GM23338 (cell line): Measurements from ENCODE around the gene HSPA2. TPM values are rescaled to one million over a fixed set of nuclear protein-coding genes. Genes with fewer than 3 reads are reported as not detected.

ENCODE experiments used
- ATAC-seq: fragments of 200-7000 bp; cut with Tn5 transposase; 3 replicates; pipeline ENCODE4 v1.9.1; 2020
- DNase-seq: peaks from one replicate; pipeline ENCODE4 v3.0.0-alpha.2; 2015; ENCODE audit warnings: low spot score
- H2AFZ ChIP-seq: fragments of 200-600 bp; sonication (generic); 2 replicates; pipeline ENCODE4 v1.8.0; 2016; ENCODE audit warnings: antibody characterized with exemption, mild to moderate bottlenecking, moderate library complexity
- H3F3A ChIP-seq: fragments of 200-600 bp; sonication (generic); replicated peaks from 2 replicates; pipeline ENCODE4 v1.8.0; 2017; ENCODE audit warnings: antibody characterized with exemption, mixed run types, low read depth
- H3K27ac ChIP-seq: fragments of 200-600 bp; sonication (generic); 2 replicates; pipeline ENCODE4 v1.6.1; 2016; ENCODE audit warnings: low read depth
- H3K27me3 ChIP-seq: fragments of 200-600 bp; sonication (generic); 2 replicates; pipeline ENCODE4 v1.8.0; 2016; ENCODE audit warnings: mild to moderate bottlenecking, mixed run types, moderate library complexity; ENCODE audit not compliant: insufficient read depth
- H3K36me3 ChIP-seq: fragments of 200-600 bp; sonication (generic); 2 replicates; pipeline ENCODE4 v1.8.0; 2016; ENCODE audit warnings: mild to moderate bottlenecking; ENCODE audit not compliant: insufficient read depth
- H3K4me1 ChIP-seq: fragments of 200-600 bp; sonication (generic); 2 replicates; pipeline ENCODE4 v1.8.0; 2016; ENCODE audit warnings: mild to moderate bottlenecking, moderate library complexity; ENCODE audit not compliant: insufficient read depth
- H3K4me2 ChIP-seq: fragments of 200-600 bp; sonication (generic); 2 replicates; pipeline ENCODE4 v1.7.1; 2017; ENCODE audit warnings: mixed run types
- H3K4me3 ChIP-seq: fragments of 200-600 bp; sonication (generic); 2 replicates; pipeline ENCODE4 v1.6.1; 2016; ENCODE audit warnings: mixed run types
- H3K79me2 ChIP-seq: fragments of 200-600 bp; sonication (generic); replicated peaks from 2 replicates; pipeline ENCODE4 v1.8.0; 2017; ENCODE audit warnings: mild to moderate bottlenecking; ENCODE audit not compliant: insufficient read depth
- H3K9me2 ChIP-seq: fragments of 200-600 bp; sonication (generic); 2 replicates; pipeline ENCODE4 v1.8.0; 2017; ENCODE audit not compliant: insufficient read depth
- H4K20me1 ChIP-seq: fragments of 200-600 bp; sonication (generic); replicated peaks from 2 replicates; pipeline ENCODE4 v1.8.0; 2017; ENCODE audit warnings: mild to moderate bottlenecking; ENCODE audit not compliant: insufficient read depth
- H3K27ac Mint-ChIP-seq: 2 replicates; pipeline ENCODE4 v1.8.0; 2020; ENCODE audit warnings: inconsistent platforms, mild to moderate bottlenecking, moderate library complexity, mixed read lengths
- H3K27me3 Mint-ChIP-seq: 3 replicates; pipeline ENCODE4 v1.8.0; 2022; ENCODE audit warnings: low read depth, mild to moderate bottlenecking, moderate library complexity, mixed read lengths, inconsistent platforms; ENCODE audit not compliant: insufficient read depth, poor library complexity
- H3K36me3 Mint-ChIP-seq: 3 replicates; pipeline ENCODE4 v1.8.0; 2021; ENCODE audit warnings: low read depth, mild to moderate bottlenecking, inconsistent platforms, moderate library complexity, mixed read lengths
- H3K4me1 Mint-ChIP-seq: 3 replicates; pipeline ENCODE4 v1.8.0; 2020; ENCODE audit warnings: mild to moderate bottlenecking, inconsistent platforms, mixed read lengths
- H3K4me3 Mint-ChIP-seq: 3 replicates; pipeline ENCODE4 v1.8.0; 2021; ENCODE audit warnings: moderate library complexity, mild to moderate bottlenecking, inconsistent platforms, mixed read lengths
- H3K9me3 Mint-ChIP-seq: 3 replicates; pipeline ENCODE4 v1.8.0; 2020; ENCODE audit warnings: moderate library complexity, mild to moderate bottlenecking, inconsistent platforms, mixed read lengths
- CREB1 ChIP-seq: fragments of 250-450 bp; sonication (Bioruptor Pico); IDR thresholded peaks from 2 replicates; pipeline ENCODE4 v1.5.0; 2020; ENCODE audit warnings: low read depth, mild to moderate bottlenecking, moderate library complexity
- CTCF ChIP-seq, 2 experiments: fragments of 200-600 bp in 1 of 2; sonication (generic) in 1 of 2; conservative IDR thresholded peaks; 2 replicates each; pipeline versions ENCODE4 v1.5.1 to v1.6.1; 2016 to 2017; ENCODE audit warnings: antibody characterized with exemption in 2 of 2, low read depth in 2 of 2, mild to moderate bottlenecking in 2 of 2, moderate library complexity in 1 of 2
- ETS1 ChIP-seq: IDR thresholded peaks from 2 replicates; pipeline ENCODE4 v1.6.1; 2016; ENCODE audit warnings: antibody characterized with exemption
- EZH2 ChIP-seq: fragments of 200-600 bp; sonication (generic); IDR thresholded peaks from one replicate; pipeline ENCODE4 v1.8.0; 2017; ENCODE audit warnings: antibody characterized with exemption, mild to moderate bottlenecking, low read depth; ENCODE audit not compliant: unreplicated experiment
- EZH2phosphoT487 ChIP-seq: fragments of 200-600 bp; sonication (generic); IDR thresholded peaks from one replicate; pipeline ENCODE4 v1.8.1; 2018; ENCODE audit warnings: antibody characterized with exemption; ENCODE audit not compliant: unreplicated experiment
- JUNB ChIP-seq: IDR thresholded peaks from one replicate; pipeline ENCODE4 v1.6.1; 2016; ENCODE audit warnings: antibody characterized with exemption; ENCODE audit not compliant: unreplicated experiment
- NANOG ChIP-seq: IDR thresholded peaks from 2 replicates; pipeline ENCODE4 v1.6.1; 2016; ENCODE audit warnings: antibody characterized with exemption, borderline replicate concordance
- POLR2AphosphoS5 ChIP-seq: IDR thresholded peaks from 2 replicates; pipeline ENCODE4 v1.6.1; 2016; ENCODE audit warnings: antibody characterized with exemption, low read depth
- REST ChIP-seq: IDR thresholded peaks from one replicate; pipeline ENCODE4 v1.6.1; 2018; ENCODE audit warnings: antibody characterized with exemption; ENCODE audit not compliant: unreplicated experiment
- STAT1 ChIP-seq: IDR thresholded peaks from one replicate; pipeline ENCODE4 v1.6.1; 2016; ENCODE audit warnings: antibody characterized with exemption; ENCODE audit not compliant: unreplicated experiment
- ZNF114 ChIP-seq: fragments of 250-450 bp; sonication (Bioruptor Pico); IDR thresholded peaks from 2 replicates; pipeline ENCODE4 v1.5.0; 2020; ENCODE audit warnings: mild to moderate bottlenecking, moderate library complexity
- ZNF331 ChIP-seq: fragments of 250-450 bp; sonication (Bioruptor Pico); IDR thresholded peaks from 2 replicates; pipeline ENCODE4 v1.5.0; 2020; ENCODE audit warnings: low read depth, mild to moderate bottlenecking, moderate library complexity
- ZNF462 ChIP-seq: fragments of 250-450 bp; sonication (Bioruptor Pico); IDR thresholded peaks from 2 replicates; pipeline ENCODE4 v1.5.0; 2020; ENCODE audit warnings: mild to moderate bottlenecking, moderate library complexity
- polyA plus RNA-seq: library from polyadenylated mRNA; unstranded; fragments of >200 nt; fragmentation: Nextera tagmentation; extraction: Ambion mirVana; gene quantifications from 2 replicates; pipeline ENCODE4 v1.2.1, GENCODE V29; 2016
- total RNA-seq: library from RNA; depleted of rRNA; stranded (reverse); fragments of >200 nt; shearing (Covaris generic); gene quantifications from 2 replicates; pipeline ENCODE4 v1.2.3, GENCODE V29; 2014

Gene HSPA2
- total and polyA plus RNA-seq, 2 experiments from 2014 or later: 88.5 to 130 TPM

- H2AFZ ChIP-seq: no peak overlapping the region
- H3K79me2 ChIP-seq: peaks cover 42% of the 10 kb centered on the region
- ATAC-seq: no peak
- peaks cover 29% of the 10 kb centered on the region for H3K36me3 Mint-ChIP-seq
- H3F3A ChIP-seq: no peaks in the 10 kb centered on the region
- TF ChIP-seq ZNF462 (CRISPR knock-in tag): no peak
- no peak for TF ChIP-seq NANOG
- TF ChIP-seq JUNB: no peak
- TF ChIP-seq EZH2phosphoT487: no peak
- no peak for TF ChIP-seq CREB1 (CRISPR knock-in tag)
- TF ChIP-seq ETS1: no peak
- TF ChIP-seq REST: no peak
- no peak for TF ChIP-seq STAT1
- no peak for TF ChIP-seq POLR2AphosphoS5
- no peak for TF ChIP-seq ZNF114
- TF ChIP-seq EZH2: no peak
- no peak for TF ChIP-seq CTCF (conservative IDR thresholded peaks at IDR 0.05; ENCODE audit: low read depth in 2 of 2)
- no peak for TF ChIP-seq ZNF331
- H3K27me3 Mint-ChIP-seq: peaks cover 26% of the 10 kb centered on the region
- H3K4me3 Mint-ChIP-seq: peak overlapping the region; percentile 72
- peaks cover 13% of the 10 kb centered on the region; the same call in 1 of the 2 replicates for H3K4me1 ChIP-seq
- no peaks in the 10 kb centered on the region for H4K20me1 ChIP-seq
- no peak overlapping the region for H3K27ac ChIP-seq
- no peak overlapping the region for H3K27ac Mint-ChIP-seq
- no peaks in the 10 kb centered on the region for H3K9me2 ChIP-seq
- H3K4me3 ChIP-seq: peak overlapping the region; percentile 54
- H3K9me3 Mint-ChIP-seq: peaks cover 28% of the 10 kb centered on the region
- peaks cover 44% of the 10 kb centered on the region for H3K4me1 Mint-ChIP-seq
- no peak for DNase-seq
- peak overlapping the region; percentile 75 for H3K4me2 ChIP-seq
- peaks cover 19% of the 10 kb centered on the region for H3K27me3 ChIP-seq
- no peaks in the 10 kb centered on the region for H3K36me3 ChIP-seq
Observed at GRCh38 chr14:64542836-64543201, 2.3 kb downstream of the HSPA2 start.
